ENCODE data around the gene RMDN2.

DNA sequence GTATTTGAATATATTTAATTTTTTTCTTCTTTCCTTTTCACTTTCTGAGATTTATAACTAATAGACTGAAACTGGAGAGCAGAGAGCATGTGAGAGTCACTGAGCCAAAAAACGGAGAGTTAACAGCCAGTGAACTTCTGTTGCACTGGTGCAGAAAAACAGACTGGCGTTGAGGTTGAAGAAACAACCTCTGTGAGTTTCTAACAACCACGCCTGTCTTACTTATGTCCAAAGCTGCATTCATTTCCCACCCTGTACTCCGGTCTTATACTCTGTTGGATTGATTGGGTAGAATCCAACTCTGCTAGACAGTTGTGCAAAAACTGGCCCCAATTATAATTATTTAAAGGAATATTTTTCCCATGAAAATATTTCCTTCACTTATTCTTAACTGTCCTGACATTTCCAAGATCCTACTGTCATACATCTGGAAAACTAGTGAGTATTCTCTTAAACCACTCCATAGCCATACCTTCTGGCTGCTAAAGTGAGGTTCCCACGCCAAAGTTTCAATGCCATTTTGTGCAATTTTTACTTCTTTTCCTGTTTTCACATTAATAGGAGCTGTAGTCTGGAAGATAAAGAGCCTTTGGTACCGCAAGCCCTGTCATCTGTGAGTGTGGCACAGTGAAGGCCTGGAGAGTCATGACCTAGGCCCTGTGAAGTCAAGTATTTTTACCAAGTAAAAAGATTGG, 141.5 kb downstream of the RMDN2 start:
- TF ChIP-seq, protein P1, sequence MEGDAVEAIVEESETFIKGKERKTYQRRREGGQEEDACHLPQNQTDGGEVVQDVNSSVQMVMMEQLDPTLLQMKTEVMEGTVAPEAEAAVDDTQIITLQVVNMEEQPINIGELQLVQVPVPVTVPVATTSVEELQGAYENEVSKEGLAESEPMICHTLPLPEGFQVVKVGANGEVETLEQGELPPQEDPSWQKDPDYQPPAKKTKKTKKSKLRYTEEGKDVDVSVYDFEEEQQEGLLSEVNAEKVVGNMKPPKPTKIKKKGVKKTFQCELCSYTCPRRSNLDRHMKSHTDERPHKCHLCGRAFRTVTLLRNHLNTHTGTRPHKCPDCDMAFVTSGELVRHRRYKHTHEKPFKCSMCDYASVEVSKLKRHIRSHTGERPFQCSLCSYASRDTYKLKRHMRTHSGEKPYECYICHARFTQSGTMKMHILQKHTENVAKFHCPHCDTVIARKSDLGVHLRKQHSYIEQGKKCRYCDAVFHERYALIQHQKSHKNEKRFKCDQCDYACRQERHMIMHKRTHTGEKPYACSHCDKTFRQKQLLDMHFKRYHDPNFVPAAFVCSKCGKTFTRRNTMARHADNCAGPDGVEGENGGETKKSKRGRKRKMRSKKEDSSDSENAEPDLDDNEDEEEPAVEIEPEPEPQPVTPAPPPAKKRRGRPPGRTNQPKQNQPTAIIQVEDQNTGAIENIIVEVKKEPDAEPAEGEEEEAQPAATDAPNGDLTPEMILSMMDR (IDR thresholded peaks at IDR 0.05), result no peak
- TF ChIP-seq POLR2A (IDR thresholded peaks at IDR 0.05), result no peak
